ENCODE data around the gene FOLR1.
"Not testable (repeated sequence)": the region's sequence is repeated elsewhere in the genome, so short reads cannot be mapped to it uniquely, and the experiment has no call there.

The FOLR1 gene

DNA sequence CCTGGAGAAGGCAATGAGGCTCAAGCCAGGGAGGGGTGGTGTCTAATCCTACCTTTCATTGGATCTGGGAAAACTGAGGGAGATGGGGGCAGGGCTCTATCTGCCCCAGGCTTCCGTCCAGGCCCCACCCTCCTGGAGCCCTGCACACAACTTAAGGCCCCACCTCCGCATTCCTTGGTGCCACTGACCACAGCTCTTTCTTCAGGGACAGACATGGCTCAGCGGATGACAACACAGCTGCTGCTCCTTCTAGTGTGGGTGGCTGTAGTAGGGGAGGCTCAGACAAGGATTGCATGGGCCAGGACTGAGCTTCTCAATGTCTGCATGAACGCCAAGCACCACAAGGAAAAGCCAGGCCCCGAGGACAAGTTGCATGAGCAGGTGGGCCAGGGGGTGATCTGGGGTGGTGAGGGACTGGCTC, at the start of gene FOLR1:
Gene FOLR1, plus strand, starts transcription at position 180 of the 421 bp plus-strand sequence. Its CDS starts 34 bp downstream, at position 214.
- DNase-seq, result no peak

DNA sequence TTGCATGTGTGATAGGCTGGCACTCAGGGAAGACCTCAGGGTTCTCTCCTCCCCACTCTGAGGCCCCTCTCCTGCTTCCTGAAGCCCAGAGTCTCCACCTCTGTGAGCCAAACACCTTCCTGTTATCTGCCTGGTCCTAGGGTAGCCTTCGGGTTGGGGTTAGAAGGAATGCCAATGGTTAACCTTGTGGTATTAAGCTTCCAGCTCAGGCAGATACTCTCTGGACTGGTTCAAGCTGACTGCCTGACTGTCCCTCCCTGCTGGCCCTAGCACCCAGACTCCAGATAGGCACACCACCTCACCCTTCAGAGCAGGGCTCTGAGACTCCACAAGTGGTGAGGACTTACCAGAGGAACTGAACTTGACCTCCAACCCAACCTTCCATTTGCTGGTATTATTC, 49.4 kb upstream of the FOLR1 start:
- DNase-seq, result not testable (repeated sequence)

DNA sequence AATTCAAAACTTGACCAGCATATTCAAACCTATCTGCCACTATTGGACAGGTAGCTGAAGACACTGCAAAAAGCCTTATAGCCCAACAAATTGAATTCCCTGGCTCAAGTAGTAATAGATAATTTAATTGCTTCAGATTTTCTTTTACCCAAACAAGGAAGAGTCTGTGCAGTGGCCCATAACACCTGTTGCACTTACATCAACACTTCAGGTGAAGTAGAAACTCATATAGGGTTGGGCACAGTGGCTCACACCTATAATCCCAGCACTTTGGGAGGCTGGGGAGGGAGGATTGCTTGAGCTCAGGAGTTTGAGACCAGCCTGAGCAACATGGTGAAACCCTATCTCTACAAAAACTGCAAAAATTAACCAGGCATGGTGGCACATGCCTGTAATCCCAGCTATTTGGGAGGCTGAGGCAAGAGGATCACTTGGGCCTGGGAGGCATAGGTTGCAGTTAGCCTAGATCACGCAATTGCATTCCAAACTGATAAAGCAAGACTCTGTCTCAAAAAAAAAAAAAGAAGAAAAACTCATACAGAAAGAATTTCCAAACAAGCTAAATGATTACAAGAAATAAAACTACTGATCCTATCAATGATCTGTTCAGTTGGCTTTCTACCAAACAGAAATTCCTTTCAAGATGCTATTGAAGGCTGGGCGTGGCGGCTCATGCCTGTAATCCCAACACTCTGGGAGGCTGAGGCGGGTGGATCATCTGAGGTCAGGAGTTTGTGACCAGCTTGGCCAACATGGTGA, 47.0 kb upstream of the FOLR1 start:
- DNase-seq, result no peak

DNA sequence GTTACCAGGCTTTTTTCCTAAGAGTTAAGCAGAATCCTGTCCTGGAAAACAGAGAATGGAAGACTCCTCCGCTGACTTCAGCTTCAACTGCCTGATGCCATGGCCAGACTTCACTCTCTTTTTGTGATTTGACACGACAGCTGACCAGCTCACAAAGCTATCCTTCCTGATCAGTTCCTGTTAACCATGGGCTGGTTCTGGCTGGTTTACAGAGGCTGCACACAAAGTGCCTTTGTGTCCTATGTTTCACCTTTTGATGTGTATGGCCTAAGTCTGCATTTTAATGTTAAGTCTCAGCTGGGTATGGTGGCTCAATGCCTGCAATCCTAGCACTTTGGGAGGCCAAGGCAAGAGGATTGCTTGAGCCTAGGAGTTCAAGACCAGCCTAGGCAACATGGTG, 45.3 kb upstream of the FOLR1 start:
- no peak for DNase-seq

DNA sequence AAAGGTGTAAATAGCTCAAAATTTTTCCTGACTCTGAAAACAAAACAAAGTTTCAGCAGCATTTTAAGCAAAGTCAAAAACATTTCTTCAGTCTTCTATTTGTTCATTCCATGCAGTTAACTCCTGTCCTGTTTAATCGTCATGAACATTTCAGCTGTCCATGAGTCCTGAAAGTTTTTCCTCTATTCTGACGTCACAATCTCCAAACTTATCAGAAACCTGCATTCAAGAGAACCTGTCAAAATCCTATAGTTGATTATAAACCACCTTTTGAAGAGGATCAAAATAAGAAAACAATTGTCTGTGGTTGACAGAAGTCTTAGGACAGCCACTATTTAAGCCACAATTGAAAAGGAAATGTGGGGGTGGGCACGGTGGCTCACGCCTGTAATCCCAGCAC, 41.1 kb upstream of the FOLR1 start:
- DNase-seq, result no peak

DNA sequence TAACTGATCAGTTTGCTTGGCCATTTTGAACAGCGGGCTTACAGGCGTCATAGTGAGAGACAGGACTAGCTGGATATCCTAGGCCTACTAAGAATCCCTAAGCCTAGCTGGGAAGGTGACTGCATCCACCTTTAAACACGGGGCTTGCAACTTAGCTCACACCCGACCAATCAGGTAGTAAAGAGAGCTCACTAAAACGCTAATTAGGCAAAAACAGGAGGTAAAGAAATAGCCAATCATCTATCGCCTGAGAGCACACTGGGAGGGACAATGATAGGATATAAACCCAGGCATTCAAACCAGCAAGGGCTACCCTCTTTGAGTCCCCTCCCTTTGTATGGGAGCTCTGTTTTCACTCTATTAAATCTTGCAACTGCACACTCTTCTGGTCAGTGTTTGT, 38.1 kb upstream of the FOLR1 start:
- not testable (repeated sequence) for DNase-seq

DNA sequence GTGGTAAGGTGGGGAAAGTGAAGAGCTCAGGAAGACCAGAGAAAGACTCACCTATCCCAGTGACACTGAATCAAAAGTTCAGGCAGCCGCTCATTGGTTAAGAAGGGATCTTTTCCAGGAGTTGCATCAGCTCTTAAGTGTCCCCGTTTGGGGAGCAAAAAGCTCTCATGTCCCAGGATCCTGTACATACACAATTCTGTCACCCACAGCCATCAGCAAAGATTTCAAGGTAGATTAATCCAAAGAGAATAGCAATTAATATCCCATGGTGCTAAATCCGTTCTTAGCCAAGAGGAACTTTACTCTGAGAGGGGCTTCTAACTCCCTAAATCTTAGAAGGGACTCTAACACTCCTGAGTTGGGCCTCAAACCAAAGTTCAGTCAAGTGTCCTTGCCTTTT, 37.1 kb upstream of the FOLR1 start:
- no peak for DNase-seq

DNA sequence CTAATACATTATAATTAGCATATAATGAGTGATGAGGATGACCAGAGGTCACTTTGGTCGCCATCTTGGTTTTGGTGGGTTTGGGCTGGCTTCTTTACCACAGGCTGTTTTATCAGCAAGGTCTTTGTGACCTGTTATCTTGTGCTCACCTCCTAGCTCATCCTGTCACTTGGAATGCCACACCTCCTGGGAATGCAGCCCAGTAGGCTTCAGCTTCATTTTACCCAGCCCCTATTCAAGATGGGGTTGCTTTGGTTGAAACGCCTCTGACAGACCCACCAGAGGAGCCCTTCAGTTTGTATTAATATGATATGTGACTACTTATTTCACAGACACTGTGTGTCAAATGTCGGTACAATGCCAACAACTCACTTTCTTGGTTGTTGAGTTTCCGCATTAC, 36.2 kb upstream of the FOLR1 start:
- no peak for DNase-seq

DNA sequence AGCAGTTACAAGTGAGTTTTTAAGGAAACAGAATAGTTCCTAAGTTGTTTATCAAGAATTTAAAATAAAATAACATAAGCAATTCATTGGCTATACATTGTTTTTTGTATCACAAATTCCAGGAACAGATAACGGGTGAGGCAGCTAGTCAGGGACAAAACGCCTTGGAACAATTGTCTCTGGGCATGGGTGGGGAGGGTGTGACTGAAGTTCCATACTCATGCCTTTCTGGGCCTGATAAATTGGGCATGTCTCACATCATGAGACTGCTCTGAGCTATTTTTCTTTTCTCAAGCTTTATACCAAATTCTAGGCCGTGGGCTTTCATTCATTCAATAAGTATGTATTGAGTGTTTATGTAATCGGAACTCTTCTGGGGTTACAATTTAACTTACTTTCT, 34.8 kb upstream of the FOLR1 start:
- no peak for DNase-seq

DNA sequence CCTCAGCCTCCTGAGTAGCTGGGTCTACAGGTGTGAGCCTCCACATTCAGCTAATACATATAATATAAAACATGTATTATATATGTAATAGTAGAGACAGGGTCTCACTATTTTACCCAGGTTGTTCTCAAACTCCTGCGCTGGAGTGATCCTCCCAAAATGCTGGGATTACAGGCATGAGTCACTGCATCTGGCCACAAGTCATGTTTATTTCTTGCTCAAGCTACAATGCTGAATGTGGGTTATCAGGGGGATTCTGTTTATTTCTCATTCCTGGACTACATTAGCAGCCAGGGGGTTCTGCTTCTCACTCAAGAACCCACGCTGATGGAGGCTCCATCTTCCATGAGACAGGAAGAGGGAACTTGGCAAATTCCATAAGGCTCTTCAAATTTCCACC, 31.6 kb upstream of the FOLR1 start:
- DNase-seq, result no peak

DNA sequence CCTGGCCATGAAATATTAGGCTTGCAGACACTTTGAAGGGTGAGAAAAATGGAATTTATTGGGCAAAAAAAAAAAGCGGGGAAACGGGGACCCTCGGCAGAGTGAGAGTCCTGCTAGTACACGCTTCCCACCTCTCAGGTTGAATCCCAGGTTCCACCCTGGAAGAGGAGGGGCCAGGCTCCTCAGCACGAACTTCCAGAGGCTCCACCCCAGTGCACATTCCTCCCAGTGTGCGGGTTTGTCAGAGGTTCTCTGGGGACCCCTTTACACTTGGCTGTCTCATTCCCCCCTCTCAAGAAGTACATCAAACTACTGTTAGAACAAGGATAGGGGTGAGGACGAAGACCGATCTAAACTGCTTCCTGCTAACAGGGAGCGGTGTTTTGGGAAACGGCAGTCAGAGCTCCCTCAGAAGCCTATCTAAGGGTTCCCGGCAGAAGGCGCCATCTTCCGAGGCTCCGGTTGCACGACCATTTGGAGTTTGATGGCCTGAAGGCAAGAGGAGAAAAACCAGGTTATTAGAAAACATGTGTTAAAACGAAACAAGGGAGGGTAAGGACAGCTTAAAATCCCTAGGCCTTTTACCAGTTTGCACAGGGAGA, 28.9 kb upstream of the FOLR1 start:
- no peak for DNase-seq

DNA sequence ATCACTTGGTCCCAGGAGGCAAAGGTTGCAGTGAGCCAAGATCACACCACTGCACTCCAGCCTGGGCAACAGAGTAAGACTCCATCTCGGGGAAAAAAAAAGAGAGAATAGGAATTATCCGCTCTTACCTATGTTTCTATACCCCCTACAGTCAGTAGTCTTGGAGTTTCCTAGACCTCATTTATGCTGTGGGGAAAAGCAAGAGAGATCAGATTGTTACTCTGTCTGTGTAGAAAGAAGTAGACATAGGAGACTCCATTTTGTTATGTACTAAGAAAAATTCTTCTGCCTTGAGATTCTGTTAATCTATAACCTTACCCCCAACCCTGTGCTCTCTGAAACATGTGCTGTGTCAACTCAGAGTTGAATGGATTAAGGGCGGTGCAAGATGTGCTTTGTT, 27.8 kb upstream of the FOLR1 start:
- DNase-seq, result not testable (repeated sequence)

DNA sequence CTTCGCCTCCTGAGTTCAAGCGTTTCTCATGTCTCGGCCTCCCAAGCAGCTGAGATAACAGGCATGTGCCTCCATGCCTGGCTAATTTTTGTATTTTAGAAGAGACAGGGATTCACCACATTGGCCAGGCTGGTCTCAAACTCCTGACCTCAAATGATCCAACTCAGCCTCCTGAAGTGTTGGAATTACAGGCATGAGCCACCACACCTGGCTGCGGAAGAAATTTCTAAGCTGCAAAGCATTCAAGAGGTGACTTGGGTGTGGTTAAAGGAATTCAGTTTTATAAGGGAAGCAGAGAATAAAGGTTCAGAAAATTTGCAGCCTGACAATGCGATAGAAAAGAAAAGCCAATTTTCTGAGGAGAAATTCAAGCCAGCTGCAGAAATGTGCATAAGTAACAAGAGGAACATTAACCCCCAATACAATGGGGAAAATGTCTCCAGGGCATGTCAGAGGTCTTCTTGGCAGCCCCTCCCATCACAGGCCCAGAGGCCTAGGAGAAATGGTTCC, 22.8 kb upstream of the FOLR1 start:
- not testable (repeated sequence) for DNase-seq

DNA sequence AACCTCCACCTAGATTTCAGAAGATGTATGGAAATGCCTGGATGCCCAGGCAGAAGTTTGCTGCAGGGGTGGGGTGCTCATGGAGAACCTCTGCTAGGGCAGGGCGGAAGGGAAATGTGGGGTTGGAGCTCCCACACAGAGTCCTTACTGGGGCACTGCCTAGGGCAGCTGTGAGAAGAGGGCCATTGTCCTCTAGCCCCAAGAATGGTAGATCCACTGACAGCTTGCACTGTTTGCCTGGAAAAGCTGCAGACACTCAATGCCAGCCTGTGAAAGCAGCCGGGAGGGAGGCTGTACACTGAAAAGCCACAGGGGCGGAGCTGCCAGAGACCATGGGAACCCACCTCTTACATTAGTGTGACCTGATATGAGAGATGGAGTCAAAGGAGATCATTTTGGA, 22.2 kb upstream of the FOLR1 start:
- DNase-seq, result not testable (repeated sequence)

DNA sequence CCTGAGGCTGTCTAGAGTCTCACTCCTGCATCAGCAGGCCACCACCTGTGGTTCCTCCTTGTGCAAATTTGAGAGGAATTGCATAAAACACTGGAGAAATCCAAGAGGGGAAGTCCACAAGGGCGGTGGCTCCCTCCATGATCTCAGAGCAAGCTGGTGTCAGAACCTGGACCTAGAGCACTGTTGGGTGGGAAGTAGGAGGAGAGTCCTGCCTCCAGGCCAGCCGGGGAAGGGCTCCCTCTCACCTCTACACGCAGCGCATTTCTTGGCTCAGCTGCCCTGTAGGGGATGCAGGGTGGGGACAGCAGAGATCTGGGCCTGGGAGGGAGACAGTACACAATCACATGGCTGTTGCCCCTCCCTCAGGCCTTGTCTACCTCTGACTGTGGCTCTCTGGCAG, 19.9 kb upstream of the FOLR1 start:
- not testable (repeated sequence) for DNase-seq

DNA sequence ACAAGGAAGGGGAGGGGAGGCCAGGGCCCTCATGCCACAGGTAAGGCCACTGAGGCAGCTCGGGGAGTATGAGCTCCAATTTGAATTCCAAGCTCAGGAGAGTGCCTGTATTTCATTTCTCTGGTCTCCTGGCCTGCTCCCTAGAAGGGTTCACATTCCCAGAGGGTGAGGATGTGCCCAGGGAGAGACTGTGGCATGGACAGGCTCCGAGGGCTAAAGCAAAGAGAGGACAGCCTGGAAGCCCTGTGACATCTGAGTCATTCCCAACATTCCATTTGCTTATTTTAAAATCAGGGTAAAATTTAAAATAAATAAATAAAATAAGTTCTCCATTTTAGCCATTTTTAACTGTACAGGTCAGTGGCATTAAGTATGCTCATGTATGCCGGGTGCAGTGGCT, 18.6 kb upstream of the FOLR1 start:
- no peak for DNase-seq

DNA sequence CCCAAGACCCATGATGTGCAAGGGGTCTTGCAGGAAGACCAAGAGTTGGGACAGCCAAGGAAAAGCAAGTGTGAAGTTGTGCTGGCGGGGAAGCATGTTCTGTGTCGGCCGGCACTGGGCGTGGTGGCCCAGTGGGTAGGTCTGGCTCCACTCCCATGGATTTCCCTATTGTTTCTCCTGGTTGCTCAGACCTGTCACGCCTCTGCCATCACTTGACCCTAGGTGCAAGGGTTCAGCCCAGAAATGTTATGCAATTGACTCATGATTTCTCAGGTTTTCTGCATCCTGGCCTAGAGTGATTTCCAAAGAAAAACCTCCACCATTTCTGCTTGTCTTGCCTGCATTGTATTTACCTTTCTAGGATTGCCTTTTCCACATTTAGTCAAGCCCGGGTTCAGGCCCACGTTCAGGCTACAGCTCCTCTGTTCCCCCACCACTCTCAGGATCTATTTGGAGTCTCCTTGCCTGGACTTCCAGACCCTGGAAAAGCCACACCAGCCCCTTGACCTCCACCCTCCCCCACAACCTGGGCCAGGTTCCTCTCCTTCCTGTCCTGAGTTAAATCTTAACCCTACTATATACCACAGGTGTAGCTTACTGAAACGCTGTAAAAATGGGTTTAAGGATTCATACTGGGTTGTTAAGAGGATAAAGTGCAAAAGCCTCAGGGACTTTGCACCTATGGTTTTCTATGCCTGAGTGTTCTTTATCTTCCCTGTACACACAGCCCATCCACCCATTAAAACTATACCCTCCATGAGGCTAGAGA, 17.5 kb upstream of the FOLR1 start:
- DNase-seq, result no peak

DNA sequence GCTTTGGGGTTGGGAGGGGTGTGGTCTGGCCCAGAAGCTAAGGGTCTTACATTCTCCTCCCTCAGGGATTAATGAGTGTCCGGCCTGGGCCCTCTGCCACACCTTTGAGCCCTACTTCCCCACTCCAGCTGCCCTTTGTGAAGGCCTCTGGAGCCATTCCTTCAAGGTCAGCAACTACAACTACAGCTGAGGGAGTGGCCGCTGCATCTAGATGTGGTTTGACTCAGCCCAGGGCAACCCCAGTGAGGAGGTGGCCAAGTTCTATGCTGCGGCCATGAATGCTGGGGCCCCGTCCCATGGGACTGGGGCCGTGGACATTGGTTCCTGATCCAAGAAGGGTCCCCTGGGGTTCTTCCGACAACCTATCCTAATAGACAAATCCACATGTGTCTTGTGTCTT, 14.3 kb upstream of the FOLR1 start:
- no peak for DNase-seq

DNA sequence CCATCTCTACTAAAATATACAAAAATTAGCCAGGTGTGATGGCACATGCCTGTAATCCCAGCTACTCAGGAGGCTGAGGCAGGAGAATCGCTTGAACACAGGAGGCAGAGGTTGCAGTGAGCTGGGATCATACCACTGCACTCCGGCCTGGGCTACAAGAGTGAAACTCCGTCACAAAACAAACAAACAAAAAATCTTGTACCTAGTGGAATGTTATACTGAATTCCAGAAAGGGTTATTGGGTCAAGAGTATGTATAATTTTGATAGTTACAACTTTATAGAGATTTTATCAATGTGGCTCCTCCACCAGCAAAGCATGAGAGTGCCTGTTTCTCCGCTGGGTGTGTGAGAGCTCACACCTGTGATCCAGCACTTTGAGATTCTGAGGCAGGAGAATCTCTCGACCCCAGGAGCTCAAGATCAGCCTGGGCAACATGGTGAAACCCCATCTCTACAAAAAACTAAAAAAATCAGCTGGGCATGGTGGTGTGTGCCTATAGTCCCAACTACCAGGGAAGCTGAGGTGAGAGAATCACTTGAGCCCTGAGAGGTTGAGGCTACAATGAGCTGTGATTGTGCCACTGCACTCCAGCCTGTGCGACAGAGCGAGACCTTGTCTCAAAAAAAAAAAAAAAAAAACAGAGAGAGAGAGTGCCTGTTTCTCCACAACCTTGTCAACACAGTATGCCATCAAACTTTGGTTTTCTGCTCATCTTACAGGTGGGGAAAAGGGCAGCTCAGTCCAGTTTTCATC, 12.7 kb upstream of the FOLR1 start:
- DNase-seq, result no peak

DNA sequence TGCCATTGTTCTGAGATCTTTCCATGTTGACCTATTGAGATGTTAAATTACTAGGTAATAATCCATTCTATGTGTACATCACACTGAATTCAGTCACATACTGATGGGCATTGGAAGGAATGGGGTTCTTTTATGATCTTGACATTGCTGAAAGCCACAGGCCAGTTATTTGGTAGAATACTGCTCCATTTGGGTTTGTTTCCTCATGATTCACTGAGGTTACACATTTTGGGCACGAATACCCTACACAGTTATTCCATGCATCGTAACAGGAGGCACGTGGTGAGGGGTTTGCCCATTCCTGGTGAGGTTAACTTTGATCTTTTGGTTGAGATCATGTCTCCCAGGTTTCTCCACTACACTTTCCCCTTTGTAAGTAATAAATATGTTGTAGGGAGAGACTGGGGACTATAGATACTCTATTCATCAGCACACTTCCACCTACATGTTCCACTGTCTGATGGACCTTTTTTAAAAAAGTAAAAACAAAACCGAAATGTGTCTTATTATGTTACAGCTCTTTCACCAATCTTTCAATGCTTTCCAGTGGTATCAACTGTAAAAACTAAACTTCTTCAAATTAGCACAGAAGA, 12.0 kb upstream of the FOLR1 start:
- DNase-seq, result peak; percentile 17

DNA sequence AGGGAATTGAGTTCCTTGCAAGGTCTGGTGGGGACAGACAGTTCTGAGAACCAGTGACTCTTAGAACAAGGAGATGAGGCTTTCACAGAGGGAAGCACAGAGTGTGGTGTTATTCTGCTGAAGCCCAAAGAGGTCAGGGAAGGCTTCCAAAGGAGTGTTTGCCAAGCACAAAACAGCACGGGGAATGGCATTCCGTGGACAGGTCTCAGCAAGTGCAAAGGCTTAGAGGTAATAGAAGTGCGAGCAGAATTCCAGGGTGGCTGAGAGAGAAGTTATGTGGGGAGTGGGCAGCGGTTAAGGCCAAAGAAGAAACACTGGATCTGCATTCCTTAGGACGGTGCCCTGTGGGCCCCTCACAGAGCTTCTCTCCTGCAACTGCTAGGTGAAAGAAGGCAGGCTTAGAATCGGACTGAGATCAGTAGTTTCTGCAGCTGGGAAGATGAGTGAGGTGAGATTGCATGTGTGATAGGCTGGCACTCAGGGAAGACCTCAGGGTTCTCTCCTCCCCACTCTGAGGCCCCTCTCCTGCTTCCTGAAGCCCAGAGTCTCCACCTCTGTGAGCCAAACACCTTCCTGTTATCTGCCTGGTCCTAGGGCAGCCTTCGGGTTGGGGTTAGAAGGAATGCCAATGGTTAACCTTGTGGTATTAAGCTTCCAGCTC, 10.9 kb upstream of the FOLR1 start:
- DNase-seq, result not testable (repeated sequence)

DNA sequence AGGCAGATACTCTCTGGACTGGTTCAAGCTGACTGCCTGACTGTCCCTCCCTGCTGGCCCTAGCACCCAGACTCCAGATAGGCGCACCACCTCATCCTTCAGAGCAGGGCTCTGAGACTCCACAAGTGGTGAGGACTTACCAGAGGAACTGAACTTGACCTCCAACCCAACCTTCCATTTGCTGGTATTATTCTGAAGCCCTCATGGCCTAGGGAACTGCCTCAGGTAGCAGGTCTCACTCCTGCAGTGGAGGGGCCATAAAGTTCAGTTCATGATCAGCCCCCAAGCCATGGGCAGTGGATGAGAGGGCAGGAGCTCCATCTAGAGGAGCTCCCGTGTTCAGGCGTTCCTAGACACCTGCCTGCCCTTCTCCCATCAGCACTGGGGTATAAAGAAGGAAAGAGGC, 10.4 kb upstream of the FOLR1 start:
- not testable (repeated sequence) for DNase-seq
